ENCODE results near the gene ZNF185.
A peak's percentile ranks its signal among the peaks of the same experiment; 100 is the strongest.

ZNF185 gene

DNA sequence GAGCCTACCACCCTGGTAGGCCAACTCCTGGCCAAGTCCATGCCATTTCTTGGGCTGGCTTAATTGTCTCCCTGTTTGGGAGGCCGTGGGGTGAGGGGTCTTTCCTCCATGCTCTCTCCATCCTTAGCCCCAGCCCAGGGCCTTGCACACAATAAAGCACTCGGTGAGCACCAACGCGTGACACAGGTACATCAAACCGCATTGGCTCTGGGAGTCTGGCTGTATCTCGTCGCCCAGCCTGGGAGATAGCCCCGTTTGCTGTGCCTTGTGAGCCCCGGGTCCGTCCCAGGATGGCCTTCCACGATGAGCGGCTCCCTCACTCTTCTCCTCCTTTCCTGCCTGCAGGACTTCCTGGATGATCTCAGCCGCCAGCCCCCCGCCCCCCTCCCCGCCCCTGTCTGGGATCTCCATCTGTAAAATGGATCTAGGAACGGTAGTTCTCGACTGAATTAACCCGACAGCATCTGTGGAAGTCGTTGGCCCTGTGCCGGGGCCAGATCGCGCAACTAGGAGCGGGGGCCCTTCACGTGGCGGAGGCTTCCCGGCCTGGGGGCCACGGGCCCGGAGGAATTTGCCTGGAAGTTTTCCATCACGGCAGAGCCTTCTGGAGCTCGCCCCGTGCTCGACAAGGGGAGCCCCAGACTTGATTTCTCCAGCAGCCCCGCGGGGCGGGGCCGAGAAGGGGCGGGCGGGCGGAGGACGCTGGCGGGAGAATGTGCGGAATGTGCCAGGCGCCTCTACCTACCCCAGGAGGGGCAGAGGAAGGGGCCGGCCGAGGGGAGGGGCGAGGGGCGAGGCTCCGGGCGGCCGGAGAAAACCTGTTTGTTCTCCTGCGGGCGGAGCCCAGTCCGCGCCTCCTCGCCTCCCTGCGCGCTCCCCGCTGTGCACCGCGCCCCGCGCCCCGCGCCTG, at the start of gene ZNF185:
Gene ZNF185, plus strand, starts transcription at position 846 of the 910 bp plus-strand sequence. CDS start 16,423 bp downstream, outside the sequence.
- DNase-seq, result peak in 1 of 2 experiments; percentile 8

DNA sequence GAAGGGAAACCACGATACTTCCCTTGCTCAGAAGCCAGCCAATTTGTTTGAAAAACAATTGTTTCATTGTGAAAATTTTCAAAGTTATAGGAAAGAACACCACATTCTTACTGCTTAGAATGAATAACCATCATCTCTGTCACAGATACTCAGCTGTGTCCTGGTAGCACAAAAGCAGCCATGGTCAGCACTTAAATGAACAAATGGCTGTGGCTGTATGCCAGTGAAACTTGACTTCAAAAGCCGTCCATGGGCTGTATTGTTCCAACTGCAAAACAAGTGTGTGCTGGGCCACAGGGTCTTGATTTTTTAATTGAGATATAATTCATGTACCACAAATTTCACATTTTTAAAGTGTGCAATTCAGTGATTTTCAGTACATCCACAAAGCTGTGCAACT, 47.4 kb upstream of the ZNF185 start:
- no peak for DNase-seq

DNA sequence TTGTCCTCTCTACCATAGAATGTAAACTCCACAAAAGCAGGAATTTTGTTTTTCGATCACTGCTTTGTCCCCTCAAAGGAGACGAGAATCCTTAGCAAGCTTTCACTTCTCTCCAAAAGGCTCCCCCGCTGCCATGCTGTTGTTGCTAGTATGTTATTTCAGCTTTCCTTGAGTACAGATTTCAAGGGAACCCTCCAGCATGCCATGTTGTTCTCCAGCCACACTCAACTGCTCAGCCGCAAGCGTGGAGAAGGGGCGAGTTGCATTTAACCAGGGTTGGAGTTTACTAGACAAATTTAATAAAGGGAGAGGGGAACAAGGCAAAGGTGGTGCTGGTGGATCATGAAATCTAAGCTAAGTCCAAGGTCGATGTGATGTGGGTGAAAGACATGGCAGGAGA, 43.9 kb upstream of the ZNF185 start:
- no peak for DNase-seq

DNA sequence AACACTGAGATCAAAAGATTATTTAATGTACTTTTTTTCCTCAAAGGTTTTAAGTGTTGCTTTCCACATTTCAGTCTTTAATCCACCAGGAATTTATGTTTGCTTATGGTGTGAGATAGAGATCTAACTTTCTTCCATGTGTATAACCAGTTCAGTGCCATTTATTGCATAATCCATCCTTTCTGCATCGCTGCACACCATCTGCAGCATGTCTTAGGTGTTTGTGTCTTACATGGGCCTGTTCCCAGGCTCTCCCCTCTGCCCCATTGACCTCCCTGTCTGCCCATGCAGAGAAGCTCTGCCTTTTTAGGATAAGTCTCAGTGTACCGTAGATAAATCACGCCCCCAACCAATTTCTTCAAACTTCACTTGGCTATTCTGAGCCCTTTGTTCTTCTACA, 36.8 kb upstream of the ZNF185 start:
- no peak for DNase-seq

DNA sequence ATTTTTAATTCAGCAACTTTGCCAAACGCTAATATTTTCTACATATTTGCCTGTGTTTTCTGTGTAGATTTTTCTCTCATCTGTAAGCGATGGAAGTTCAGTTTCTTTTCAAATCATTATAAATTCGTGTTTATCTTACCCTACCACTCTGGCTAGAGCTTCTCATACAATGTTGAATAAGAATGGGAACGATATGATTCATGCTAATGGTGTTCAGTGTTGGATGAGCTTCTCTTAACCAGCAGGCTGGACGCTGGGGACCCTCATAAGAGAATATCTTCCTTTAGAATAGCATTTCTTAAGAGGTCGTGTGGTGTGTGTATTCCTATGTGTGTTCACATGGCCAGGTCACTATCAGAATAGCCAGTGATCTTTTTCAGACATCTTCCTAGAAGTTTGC, 36.0 kb upstream of the ZNF185 start:
- DNase-seq, result no peak

DNA sequence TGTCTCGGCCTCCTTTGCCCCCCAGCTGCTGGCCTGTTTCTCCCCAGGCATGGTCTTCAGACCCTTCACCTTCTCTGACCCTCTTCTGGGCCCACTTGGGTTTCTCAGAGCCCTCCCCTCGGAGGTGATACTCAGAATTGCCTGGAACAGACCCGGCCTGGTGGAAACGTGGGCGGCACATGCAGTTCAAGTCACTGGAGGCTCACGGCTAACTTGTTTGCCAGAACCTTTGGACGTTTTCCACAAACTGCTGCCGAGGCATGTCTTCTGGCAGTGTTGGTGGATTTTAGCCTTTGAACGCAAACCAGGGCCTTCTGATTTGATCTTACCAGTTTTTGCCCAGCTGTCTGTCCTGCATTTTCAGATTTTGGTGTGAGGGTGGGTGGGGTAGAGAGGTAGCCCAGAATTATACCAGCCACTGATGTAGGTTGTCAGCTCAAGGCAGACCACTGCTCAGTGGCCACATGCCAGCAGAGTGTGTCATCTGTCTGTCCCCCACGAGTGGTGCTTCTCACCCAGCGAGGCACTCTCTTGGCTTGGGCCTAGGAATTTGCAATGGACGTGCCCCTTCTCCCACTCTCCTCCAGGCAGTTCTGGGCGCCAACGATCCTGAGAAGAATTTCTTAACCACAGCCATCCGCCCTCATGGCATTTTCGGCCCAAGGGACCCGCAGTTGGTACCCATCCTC, 32.5 kb upstream of the ZNF185 start:
- no peak for DNase-seq

DNA sequence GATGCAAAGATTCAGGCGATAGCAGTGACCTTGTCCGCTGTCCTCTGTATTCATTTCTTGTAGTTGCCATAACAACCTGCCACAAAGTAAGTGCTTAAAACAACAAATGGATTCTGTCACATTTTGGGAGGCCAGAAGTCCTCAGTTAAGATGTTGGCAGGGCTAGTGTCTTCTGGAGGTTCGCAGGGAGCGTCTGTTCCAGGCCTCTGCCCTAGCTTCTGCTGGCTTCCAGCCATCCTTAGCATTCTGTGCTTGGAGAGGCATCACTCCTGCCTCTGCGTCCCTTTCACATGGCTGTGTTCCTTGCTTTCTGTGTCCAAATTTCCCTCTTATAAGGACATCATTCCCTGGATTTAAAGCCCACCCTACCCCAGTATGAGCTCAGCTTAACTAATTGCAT, 31.5 kb upstream of the ZNF185 start:
- DNase-seq, result no peak

DNA sequence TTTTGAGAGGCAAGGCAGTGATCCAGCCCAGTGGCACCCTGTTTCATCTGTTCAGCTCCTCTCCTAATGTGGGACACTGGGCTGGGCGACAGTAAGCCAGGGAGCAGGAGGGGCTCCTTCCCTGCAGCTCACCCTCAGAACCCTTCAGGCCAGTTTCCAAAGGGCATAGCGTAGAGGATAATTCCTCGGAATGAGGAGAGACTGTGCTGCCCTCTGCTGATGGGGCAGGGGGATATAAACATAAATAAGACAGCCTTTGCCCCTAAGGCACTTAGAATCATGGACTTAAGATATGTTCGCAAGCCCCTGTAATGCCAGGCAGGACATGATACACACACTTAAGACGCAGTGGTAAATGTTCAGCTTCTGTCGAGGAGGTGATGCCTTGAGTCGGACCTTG, 27.9 kb upstream of the ZNF185 start:
- no peak for DNase-seq

DNA sequence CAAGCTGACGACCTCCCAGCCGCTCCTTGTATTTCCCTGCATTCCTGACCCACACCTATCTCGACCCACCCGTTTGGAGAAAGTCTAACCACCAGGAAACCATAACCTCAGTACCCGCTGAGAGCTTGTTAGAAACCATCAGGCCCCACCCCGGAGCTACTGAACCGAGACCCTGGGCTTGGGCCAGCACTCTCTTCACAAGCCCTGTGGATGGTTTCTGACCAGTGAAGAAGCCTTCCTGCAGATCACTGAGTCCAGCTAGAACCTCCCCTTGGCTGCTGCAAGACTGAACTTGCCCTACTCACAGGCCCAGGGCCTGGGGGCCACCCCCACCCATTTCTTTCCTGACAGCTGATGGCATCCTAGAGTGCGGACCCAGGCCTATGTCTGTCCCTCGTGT, 26.6 kb upstream of the ZNF185 start:
- no peak for DNase-seq

DNA sequence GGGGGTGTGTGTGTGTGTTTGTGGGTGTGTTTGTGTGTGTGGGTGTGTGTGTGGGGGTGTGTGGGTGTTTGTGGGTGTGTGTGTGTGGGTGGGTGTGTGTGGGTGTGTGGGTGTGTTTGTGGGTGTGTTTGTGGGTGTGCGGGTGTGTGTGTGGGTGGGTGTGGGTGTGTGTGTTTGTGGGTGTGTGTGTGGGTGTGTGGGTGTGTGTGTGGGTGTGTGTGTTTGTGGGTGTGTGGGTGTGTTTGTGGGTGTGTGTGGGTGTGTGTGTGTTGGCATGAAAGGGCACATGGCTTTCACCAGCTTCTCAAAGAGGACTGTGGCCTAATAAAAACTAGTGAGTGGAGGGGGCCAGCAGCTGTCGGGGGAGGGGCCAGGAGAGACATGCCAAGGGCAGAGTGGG, 25.3 kb upstream of the ZNF185 start:
- DNase-seq, result no peak

DNA sequence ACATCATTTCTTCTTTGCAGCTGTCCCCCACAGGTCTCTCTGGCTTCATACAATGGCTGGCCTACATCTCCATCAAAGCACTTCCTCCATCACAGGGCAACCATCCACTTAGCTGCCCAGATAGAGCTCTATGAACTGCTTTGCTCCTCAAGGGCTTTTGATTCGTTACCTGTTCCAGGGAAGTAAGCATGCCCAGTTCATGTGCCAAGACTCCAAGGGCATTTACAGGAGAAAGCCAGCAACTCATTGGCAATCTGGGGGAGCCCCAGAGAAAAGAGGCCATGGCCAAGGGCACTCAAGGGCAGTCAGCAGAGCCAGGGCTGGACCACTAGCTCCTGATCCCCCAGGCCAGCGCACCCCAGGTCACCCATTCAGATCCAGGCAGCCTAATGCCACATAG, 24.5 kb upstream of the ZNF185 start:
- DNase-seq, result no peak

DNA sequence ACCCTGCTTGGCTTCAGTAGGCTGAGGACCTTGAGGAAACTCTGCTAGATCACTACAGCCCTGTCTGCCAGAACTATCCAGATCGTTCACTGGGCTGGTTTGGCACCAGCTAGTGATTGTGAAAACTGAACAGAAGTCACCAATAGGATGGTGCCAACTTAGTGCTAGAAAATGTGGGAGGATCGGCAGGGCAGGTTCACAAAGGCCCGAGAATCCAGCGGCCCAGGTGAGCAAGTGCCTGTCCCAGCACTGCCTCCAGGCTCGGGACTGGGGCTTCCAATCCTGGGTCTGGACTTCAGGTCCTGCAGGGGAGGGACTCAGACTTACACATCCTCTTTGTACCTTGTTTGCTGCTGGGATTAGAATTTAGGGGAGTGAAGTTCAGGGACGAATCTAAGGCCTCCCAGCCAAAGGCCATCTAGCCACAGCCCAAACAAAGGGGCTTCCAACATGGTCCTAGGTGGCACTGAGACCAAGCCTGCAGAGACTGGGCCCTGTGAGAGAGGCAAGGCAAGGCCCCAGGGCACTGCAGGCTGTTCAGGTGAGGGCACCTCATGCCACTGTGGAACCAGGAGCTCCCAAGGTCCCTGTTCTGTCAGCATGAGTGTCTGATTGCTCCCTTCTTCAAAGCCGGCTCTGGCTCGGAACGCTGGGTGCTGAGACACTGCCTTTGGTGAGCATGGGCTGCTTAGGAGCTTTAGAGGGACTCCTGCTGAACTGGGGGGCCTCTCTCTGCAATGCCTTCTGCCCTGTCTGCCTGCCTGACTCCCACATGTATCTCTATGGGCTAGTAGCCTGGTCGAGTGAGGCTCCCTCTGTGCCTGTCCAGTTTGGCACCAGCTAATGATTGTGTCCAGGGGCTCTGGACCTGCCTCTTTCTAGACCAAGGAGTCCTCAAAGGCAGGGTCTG, 20.7 kb upstream of the ZNF185 start:
- DNase-seq, result no peak

DNA sequence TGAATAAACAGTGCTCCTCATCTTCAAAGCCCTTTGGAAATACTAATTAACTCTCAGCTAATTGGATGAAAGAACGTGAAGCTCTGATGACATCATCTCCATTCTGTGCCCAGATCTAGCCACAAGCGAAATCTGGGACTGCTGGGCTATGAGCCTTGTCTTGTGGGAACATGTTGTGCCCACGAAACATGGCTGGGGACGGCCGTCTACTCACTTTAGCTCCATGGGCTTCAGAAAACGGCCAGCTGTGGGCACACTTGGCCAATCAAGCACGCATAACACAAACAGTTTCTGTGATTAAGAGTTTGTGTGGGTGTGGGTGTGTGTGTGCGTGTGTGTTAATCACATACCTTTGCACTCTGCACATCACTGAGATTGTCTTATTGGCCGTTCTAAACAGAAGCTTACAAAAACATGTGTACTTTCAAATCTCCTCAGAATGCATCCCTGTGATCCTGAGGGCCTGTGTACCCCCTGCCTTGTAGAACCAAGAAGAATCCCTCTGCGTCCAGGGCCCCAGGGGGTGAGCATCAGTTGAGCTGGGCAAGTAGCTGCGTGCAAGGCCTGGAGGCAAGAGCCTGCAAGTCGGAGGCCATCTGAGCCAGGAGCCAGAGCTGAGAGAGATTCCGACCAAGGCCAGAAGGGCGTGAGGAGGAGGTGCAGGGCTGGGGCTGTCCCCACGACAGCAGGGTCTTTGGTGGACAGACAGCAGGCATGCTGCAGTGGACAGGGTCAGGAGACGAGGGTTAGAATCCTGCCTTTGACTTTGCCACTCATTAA, 18.7 kb upstream of the ZNF185 start:
- DNase-seq, result no peak

DNA sequence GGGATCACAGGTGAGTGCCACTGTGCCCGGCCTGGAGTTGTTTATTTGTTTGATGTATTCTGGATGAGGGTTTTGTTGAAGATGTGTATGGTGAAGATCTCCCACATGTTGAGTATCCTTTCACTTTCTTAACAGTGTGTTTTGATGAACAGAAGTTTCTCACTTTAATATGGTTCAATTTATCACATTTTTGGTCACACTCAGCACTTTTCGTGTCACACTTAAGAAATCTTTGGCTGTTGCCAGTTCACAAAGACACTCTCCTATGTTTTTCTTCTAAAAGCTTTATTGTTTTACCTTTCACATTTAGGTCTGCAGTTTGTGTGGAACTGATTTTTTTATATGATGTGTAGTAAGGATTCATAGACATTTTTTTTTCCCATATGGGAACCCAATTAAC, 16.6 kb upstream of the ZNF185 start:
- DNase-seq, result no peak

DNA sequence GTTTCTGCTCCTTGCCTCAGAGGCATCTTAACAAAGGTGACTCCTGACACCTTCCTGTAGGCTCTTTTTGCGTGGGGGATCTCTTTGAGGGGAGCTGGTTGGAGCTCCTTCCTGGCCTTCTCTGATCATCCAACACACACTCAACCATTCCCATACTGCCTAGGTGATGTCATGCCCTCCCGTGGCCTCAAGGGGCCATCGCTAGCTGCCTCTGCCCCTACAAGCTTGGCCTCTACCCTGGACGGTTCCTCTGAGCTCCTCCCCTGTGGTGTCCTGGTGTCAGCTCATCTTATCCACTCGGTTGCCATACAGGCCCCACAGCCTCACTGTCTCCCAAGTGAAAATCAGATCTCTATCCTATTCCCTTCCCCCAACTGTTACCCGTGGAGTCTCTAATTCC, 13.7 kb upstream of the ZNF185 start:
- DNase-seq, result no peak

DNA sequence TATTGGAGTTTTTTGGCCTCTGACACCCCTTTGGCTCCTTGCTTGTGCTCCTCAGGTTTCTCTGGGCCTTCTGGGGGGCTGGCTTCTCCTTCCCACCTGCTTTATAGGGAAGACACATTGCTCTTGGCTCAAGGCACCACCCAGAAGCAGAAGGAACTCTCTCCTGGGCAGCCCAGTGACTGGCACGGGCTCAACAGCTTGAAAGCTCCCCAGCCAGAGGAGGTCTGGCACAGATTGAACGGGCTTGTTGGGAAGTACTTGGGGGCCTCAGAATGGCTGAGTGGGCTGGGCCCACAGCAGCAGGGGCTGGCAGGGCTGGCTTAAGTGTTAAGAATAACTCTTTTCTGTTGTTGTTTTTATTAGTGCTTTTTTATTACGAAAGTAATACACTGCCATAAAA, 11.2 kb upstream of the ZNF185 start:
- no peak for DNase-seq

DNA sequence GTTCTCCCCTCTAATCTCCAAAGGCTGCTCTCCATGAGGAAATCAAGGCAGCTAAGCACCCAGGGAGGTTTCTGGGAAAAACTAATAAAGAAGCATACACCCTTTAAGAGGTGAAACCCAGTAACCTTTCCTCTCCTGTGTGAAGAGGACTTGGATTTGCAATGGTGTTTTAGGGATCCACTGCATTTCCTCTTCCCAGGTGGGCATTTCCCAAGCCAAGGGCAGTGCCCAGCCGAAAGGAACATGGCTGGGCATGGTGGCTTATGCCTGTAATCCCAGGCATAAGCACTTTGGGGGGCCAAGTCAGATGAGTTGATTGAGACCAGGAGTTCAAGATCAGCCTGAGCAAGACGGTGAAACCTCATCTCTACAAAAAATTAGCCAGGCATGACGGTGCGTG, 5.4 kb upstream of the ZNF185 start:
- no peak for DNase-seq

DNA sequence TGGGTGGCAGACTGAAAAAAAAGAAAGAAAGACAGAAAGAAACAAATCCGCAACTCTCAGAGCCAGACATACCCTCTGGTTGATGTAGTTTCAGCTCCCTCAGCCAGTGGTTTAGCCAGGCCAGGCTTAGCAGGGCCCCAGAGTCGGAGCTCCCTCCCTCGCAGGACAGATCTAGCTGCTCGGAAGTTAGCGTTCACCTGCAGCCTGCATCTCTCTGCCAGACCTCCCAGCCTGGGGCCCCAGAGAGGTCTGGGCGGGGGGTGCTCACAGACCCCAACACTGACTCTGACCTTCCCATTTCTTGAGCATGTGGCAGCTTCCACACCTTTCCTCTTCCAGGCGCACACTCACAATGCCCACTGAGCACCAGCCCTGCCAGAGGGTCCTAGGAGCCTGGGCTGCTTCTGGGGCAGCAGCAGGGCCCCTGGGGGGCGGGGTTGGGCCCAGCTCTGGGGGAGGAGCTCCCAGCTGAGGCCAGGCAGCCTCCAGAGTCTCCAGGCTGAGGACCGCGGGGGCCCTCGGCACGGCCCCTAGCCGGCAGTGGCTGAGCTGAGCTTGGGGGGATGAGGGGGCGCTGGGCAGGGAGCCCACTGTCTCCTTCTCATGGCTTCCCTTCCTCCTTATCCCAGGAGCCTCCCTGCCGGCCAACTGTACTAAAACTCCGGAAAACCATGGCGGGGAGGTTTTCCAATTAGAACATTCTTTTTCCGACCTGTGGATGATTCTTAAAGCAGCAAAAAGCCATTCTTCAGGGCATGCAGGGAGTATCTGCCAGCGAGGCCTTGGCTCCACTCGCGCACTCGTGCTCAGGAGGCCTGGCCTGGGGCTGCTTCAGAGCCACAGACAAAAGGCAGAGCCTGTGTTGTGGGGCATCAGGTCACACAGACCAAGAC, 4.6 kb upstream of the ZNF185 start:
- DNase-seq, result no peak

DNA sequence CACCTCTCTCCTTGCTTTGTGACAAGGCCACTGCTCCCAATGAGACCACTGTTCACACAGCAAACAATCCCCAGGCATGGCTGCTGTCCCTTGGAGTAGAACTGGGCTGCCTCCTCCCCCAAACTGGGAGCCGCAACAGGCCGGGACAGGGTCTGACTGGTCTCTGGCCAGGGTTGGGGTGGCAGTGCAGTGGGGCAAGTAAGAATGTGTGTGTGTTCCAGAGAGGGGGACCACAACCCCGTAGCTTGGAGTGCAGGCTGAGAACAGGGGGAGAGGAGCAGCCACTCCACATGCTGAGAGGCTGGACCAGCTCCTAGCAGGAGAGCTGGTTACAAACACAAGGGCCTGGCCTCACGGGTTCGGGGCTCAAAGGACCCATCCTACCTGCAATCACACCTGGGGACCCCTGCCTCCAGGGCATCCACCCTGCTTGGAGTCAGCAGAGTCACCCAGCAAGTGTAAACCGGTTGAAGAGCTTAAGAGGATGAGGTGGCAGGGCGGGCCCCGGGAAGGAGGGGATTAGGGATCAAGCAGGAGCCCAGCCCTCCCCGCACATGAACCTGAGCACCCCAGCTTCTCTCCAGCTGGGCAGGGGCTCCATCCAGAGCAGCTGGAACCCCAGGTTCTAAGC, 3.8 kb upstream of the ZNF185 start:
- DNase-seq, result no peak

DNA sequence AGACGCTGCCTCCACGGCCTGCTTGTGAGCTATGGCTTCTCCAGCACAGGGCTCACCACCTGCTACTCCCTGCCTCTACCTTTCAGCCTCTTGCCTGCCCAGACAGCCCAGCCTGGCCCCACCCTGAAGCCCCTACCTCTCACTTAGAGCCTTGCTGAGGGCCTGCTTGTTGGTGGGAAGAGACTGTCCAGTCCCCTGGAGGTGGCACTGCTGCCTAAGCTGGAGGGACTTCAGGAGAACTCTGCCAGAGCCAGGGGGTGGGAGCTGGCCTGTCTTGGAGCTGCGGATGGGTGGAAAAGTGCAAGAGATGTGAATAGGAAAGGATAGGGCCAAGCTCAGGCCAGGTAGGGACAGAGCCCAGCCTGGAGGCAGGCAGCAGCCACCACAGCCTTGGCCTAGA, 2.7 kb upstream of the ZNF185 start:
- no peak for DNase-seq

All from SW 1271 (cell line).